ENCODE data around the gene SLAIN1. TPM values are rescaled to one million over a fixed set of nuclear protein-coding genes. Genes with fewer than 3 reads are reported as not detected.
"Not testable (repeated sequence)": the region's sequence is repeated elsewhere in the genome, so short reads cannot be mapped to it uniquely, and the experiment has no call there.

Gene SLAIN1
- total RNA-seq, 5 donors from 2014 or later (not counting 1 experiment from before 2014, with no cell fraction given): 37.4 to 41.8 (median 38.9) TPM

DNA sequence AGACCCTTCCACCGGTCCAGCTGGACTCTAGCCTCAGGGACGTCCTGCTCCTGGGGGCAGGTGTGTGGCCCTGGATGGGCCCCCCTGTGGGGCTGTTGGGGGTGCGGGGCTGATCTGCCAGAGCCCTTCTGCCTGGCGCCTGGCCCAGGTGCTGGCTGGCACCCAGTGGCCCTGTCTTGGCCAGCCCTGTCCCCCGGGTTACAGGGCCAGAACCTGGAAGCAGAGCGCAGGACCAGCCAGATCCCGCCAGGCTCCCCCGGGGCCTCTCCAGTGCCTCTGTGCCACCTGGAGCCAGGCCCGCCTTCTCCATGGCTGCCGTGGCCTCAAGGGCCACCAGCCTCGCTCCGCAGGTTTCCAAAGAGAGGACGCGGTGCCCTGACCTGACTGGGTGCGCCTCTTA, 34.7 kb upstream of the SLAIN1 start:
- ATAC-seq (replicated peaks in 1 of 4); H3K4me3 Mint-ChIP-seq; H3K4me3 ChIP-seq (ENCODE audit: control insufficient read depth in 1 of 2, extremely low read depth in 1 of 2, low read length in 1 of 2); H3K36me3 Mint-ChIP-seq; H3K9me3 ChIP-seq; POLR2A ChIA-PET; H3K4me1 Mint-ChIP-seq; H3K9me3 Mint-ChIP-seq; CTCF ChIA-PET; H3K4me1 ChIP-seq (ENCODE audit: control insufficient read depth in 1 of 2, extremely low read depth in 1 of 2, insufficient read depth in 2 of 2, low read length in 2 of 2); H3K27ac Mint-ChIP-seq; H3K36me3 ChIP-seq (ENCODE audit: control insufficient read depth in 2 of 2, extremely low read depth in 1 of 2, insufficient read depth in 1 of 2, low read length in 1 of 2); H3K27me3 ChIP-seq (replicated peaks in 1 of 2; ENCODE audit: control insufficient read depth in 2 of 2, extremely low read depth in 1 of 2, insufficient read depth in 2 of 2, low read length in 1 of 2); DNase-seq; H3K27ac ChIP-seq (ENCODE audit: low read length): not testable (repeated sequence)
- H3K27me3 Mint-ChIP-seq: peaks cover 13% of the 10 kb centered on the region in 2 donors
- WGBS (ENCODE audit: insufficient coverage): 98% methylated on average over 6 of the region's 15 CpGs

GRCh38 chr13:77674852-77675251, 22.6 kb upstream of the SLAIN1 start:
- H3K4me3 ChIP-seq (ENCODE audit: control insufficient read depth in 1 of 2, extremely low read depth in 1 of 2, low read length in 1 of 2): no peak overlapping the region
- Mint-ChIP-seq H3K36me3 (no peaks in the 10 kb centered on the region), H3K27me3 (peaks cover 57 to 67% of the 10 kb centered on the region in 2 donors), H3K4me3 (no peak overlapping the region), H3K4me1 (no peaks in the 10 kb centered on the region), H3K27ac (no peak overlapping the region), H3K9me3 (peaks cover 0 to 9% (median 0%) of the 10 kb centered on the region in 3 donors)
- ChIA-PET CTCF (no interaction called here), POLR2A (interaction anchor here in 1 of 2 donors (0.7 kb wide), 1 partner anchor 1726 kb away, joined by 9 read pairs; no protein-coding TSS in a partner anchor)
- ATAC-seq (replicated peaks in 1 of 4) (no peak), DNase-seq (no peak)
- H3K27ac ChIP-seq (ENCODE audit: low read length): no peak overlapping the region
- no peaks in the 10 kb centered on the region for H3K4me1 ChIP-seq (ENCODE audit: control insufficient read depth in 1 of 2, extremely low read depth in 1 of 2, insufficient read depth in 2 of 2, low read length in 2 of 2)
- H3K36me3 ChIP-seq (ENCODE audit: control insufficient read depth in 2 of 2, extremely low read depth in 1 of 2, insufficient read depth in 1 of 2, low read length in 1 of 2): no peaks in the 10 kb centered on the region
- peaks cover 0 to 13% of the 10 kb centered on the region in 2 experiments for H3K27me3 ChIP-seq (replicated peaks in 1 of 2; ENCODE audit: control insufficient read depth in 2 of 2, extremely low read depth in 1 of 2, insufficient read depth in 2 of 2, low read length in 1 of 2)
- no peaks in the 10 kb centered on the region for H3K9me3 ChIP-seq

- Mint-ChIP-seq H3K27ac (no peak overlapping the region), H3K9me3 (peaks cover 0 to 4% (median 0%) of the 10 kb centered on the region in 3 donors), H3K4me1 (no peaks in the 10 kb centered on the region), H3K36me3 (no peaks in the 10 kb centered on the region), H3K4me3 (no peak overlapping the region), H3K27me3 (peaks cover 37 to 44% of the 10 kb centered on the region in 2 donors)
- 70% methylated on average over 5 of the region's 5 CpGs for WGBS (ENCODE audit: insufficient coverage)
- H3K27ac ChIP-seq (ENCODE audit: low read length): no peak overlapping the region
- H3K4me3 ChIP-seq (ENCODE audit: control insufficient read depth in 1 of 2, extremely low read depth in 1 of 2, low read length in 1 of 2): no peak overlapping the region
- ATAC-seq (replicated peaks in 1 of 4) (no peak), DNase-seq (no peak)
- ChIA-PET POLR2A (no interaction called here), CTCF (no interaction called here)
- H3K36me3 ChIP-seq (ENCODE audit: control insufficient read depth in 2 of 2, extremely low read depth in 1 of 2, insufficient read depth in 1 of 2, low read length in 1 of 2): no peaks in the 10 kb centered on the region
- no peaks in the 10 kb centered on the region for H3K9me3 ChIP-seq
- H3K4me1 ChIP-seq (ENCODE audit: control insufficient read depth in 1 of 2, extremely low read depth in 1 of 2, insufficient read depth in 2 of 2, low read length in 2 of 2): no peaks in the 10 kb centered on the region
- peaks cover 0 to 13% of the 10 kb centered on the region in 2 experiments for H3K27me3 ChIP-seq (replicated peaks in 1 of 2; ENCODE audit: control insufficient read depth in 2 of 2, extremely low read depth in 1 of 2, insufficient read depth in 2 of 2, low read length in 1 of 2)
Observed at GRCh38 chr13:77678691-77679235, 18.7 kb upstream of the SLAIN1 start.

DNA sequence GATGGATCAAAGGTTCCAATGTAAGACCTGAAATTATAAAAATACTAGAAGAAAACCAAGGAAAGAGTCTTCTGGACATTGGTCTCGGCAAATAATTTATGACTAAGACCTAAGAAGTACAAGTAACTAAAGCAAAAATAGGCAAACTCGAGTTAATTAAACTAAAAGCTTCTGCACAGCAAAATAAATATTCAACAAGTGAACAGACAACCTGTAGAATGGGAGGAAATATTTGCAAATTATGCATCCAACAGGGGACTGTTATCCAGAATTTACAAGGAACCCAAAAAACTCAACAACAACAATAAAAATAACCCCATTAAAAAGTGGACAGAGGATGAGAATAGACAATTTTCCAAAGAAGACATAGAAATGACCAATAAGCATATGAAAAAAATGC, 9.7 kb upstream of the SLAIN1 start:
- Histone ChIP-seq H3K9me3 (no peaks in the 10 kb centered on the region), H3K27ac (ENCODE audit: low read length) (no peak overlapping the region), H3K36me3 (ENCODE audit: control insufficient read depth in 2 of 2, extremely low read depth in 1 of 2, insufficient read depth in 1 of 2, low read length in 1 of 2) (no peaks in the 10 kb centered on the region), H3K4me3 (ENCODE audit: control insufficient read depth in 1 of 2, extremely low read depth in 1 of 2, low read length in 1 of 2) (no peak overlapping the region), H3K27me3 (replicated peaks in 1 of 2; ENCODE audit: control insufficient read depth in 2 of 2, extremely low read depth in 1 of 2, insufficient read depth in 2 of 2, low read length in 1 of 2) (no peaks in the 10 kb centered on the region), H3K4me1 (ENCODE audit: control insufficient read depth in 1 of 2, extremely low read depth in 1 of 2, insufficient read depth in 2 of 2, low read length in 2 of 2) (no peaks in the 10 kb centered on the region)
- 100% methylated on average over 1 of the region's 2 CpGs for WGBS (ENCODE audit: insufficient coverage)
- Mint-ChIP-seq H3K27ac (no peak overlapping the region), H3K4me1 (no peaks in the 10 kb centered on the region), H3K36me3 (no peaks in the 10 kb centered on the region), H3K9me3 (peaks cover 6 to 14% (median 13%) of the 10 kb centered on the region in 3 donors), H3K27me3 (peaks cover 9 to 10% of the 10 kb centered on the region in 2 donors), H3K4me3 (no peak overlapping the region)
- ChIA-PET CTCF (no interaction called here), POLR2A (no interaction called here)
- ATAC-seq (replicated peaks in 1 of 4) (no peak), DNase-seq (no peak)

GRCh38 chr13:77691871-77692270, 5.6 kb upstream of the SLAIN1 start:
- H3K9me3 ChIP-seq: no peaks in the 10 kb centered on the region
- Mint-ChIP-seq H3K27me3 (peaks cover 7 to 9% of the 10 kb centered on the region in 2 donors), H3K27ac (no peak overlapping the region), H3K9me3 (peaks cover 0 to 5% (median 5%) of the 10 kb centered on the region in 3 donors), H3K4me3 (no peak overlapping the region), H3K36me3 (no peaks in the 10 kb centered on the region), H3K4me1 (peaks cover 13 to 20% (median 16%) of the 10 kb centered on the region in 3 donors)
- no CpG with 5 or more reads among the region's 1 CpG for WGBS (ENCODE audit: insufficient coverage)
- H3K36me3 ChIP-seq (ENCODE audit: control insufficient read depth in 2 of 2, extremely low read depth in 1 of 2, insufficient read depth in 1 of 2, low read length in 1 of 2): no peaks in the 10 kb centered on the region
- POLR2A ChIA-PET: no interaction called here
- no peaks in the 10 kb centered on the region for H3K27me3 ChIP-seq (replicated peaks in 1 of 2; ENCODE audit: control insufficient read depth in 2 of 2, extremely low read depth in 1 of 2, insufficient read depth in 2 of 2, low read length in 1 of 2)
- H3K4me1 ChIP-seq (ENCODE audit: control insufficient read depth in 1 of 2, extremely low read depth in 1 of 2, insufficient read depth in 2 of 2, low read length in 2 of 2): peaks cover 8 to 9% of the 10 kb centered on the region in 2 experiments
- H3K27ac ChIP-seq (ENCODE audit: low read length): no peak overlapping the region
- H3K4me3 ChIP-seq (ENCODE audit: control insufficient read depth in 1 of 2, extremely low read depth in 1 of 2, low read length in 1 of 2): no peak overlapping the region
- CTCF ChIA-PET: interaction anchor here (0.6 to 2.1 kb wide), 2 partner anchors 10 to 99 kb away, joined by 5 to 6 read pairs; no protein-coding TSS in a partner anchor
- ATAC-seq (replicated peaks in 1 of 4): no peak
- DNase-seq: no peak

- no peak overlapping the region for H3K4me3 Mint-ChIP-seq
- DNase-seq (no peak), ATAC-seq (replicated peaks in 1 of 4) (no peak)
- H3K9me3 Mint-ChIP-seq: no peaks in the 10 kb centered on the region
- Histone ChIP-seq H3K4me1 (ENCODE audit: control insufficient read depth in 1 of 2, extremely low read depth in 1 of 2, insufficient read depth in 2 of 2, low read length in 2 of 2) (peaks cover 10 to 11% of the 10 kb centered on the region in 2 experiments), H3K9me3 (no peaks in the 10 kb centered on the region), H3K36me3 (ENCODE audit: control insufficient read depth in 2 of 2, extremely low read depth in 1 of 2, insufficient read depth in 1 of 2, low read length in 1 of 2) (no peaks in the 10 kb centered on the region), H3K27me3 (replicated peaks in 1 of 2; ENCODE audit: control insufficient read depth in 2 of 2, extremely low read depth in 1 of 2, insufficient read depth in 2 of 2, low read length in 1 of 2) (no peaks in the 10 kb centered on the region), H3K4me3 (ENCODE audit: control insufficient read depth in 1 of 2, extremely low read depth in 1 of 2, low read length in 1 of 2) (no peak overlapping the region), H3K27ac (ENCODE audit: low read length) (no peak overlapping the region)
- H3K4me1 Mint-ChIP-seq: peaks cover 17 to 23% (median 19%) of the 10 kb centered on the region in 3 donors
- ChIA-PET CTCF (interaction anchor here (0.6 to 2.1 kb wide), 2 partner anchors 9 to 1923 kb away, joined by 5 read pairs; no protein-coding TSS in a partner anchor), POLR2A (interaction anchor here in 1 of 2 donors (0.6 kb wide), 1 partner anchor 48 kb away, joined by 4 read pairs; no protein-coding TSS in a partner anchor)
- no peak overlapping the region for H3K27ac Mint-ChIP-seq
- WGBS (ENCODE audit: insufficient coverage): no CpG with 5 or more reads among the region's 2 CpGs
- no peaks in the 10 kb centered on the region for H3K36me3 Mint-ChIP-seq
- peaks cover 2% of the 10 kb centered on the region in 2 donors for H3K27me3 Mint-ChIP-seq
Observed at GRCh38 chr13:77692746-77693448, 4.6 kb upstream of the SLAIN1 start.
